Thyroid gland (tissue), 4 donors: ENCODE data around the gene ANKRD55. TPM values are rescaled to one million over a fixed set of nuclear protein-coding genes. Genes with fewer than 3 reads are reported as not detected.
"Not testable (repeated sequence)": the region's sequence is repeated elsewhere in the genome, so short reads cannot be mapped to it uniquely, and the experiment has no call there.

Experiments
- DNase-seq, 2 donors: peaks; one replicate each; pipeline ENCODE4 v3.0.0-alpha.2; 2019
- H3K27ac ChIP-seq, 3 donors: fragments of 200-600 bp; sonication (generic); 1 replicate in 2 of 3; 2 replicates in 1 of 3; pipeline ENCODE4 v1.5.1; 2016 to 2019; ENCODE audit warnings: mild to moderate bottlenecking in 1 of 3, moderate library complexity in 1 of 3
- H3K27me3 ChIP-seq: fragments of 200-600 bp; sonication (generic); one replicate; pipeline ENCODE4 v1.5.1; 2019
- H3K36me3 ChIP-seq, 2 donors: fragments of 200-600 bp; sonication (generic); one replicate each; pipeline ENCODE4 v1.5.1; 2016 to 2019
- H3K4me1 ChIP-seq, 2 donors: fragments of 200-600 bp; sonication (generic); one replicate each; pipeline ENCODE4 v1.5.1; 2017 to 2019
- H3K4me3 ChIP-seq, 3 donors: fragments of 200-600 bp; sonication (generic); replicated peaks in 1 of 3; 1 replicate in 2 of 3; 2 replicates in 1 of 3; pipeline ENCODE4 v1.5.1; 2016; ENCODE audit warnings: mild to moderate bottlenecking in 1 of 3
- H3K9me3 ChIP-seq: fragments of 200-600 bp; sonication (generic); one replicate; pipeline ENCODE4 v1.5.1; 2017
- POLR2A ChIP-seq, 2 donors: fragments of 450-650 bp; IDR thresholded peaks; one replicate each; pipeline ENCODE4 v1.6.1; 2017; ENCODE audit warnings: antibody characterized with exemption in 2 of 2, mild to moderate bottlenecking in 2 of 2, moderate library complexity in 1 of 2
- WGBS, 2 donors: methylation state at CpG; one replicate each; pipeline ENCODE4 v1.1.5; 2017; 5-methylcytosine and 5-hydroxymethylcytosine counted together
- intact Hi-C: fragments of 100-400 bp; cut with DNase I; formaldehyde crosslinking; loops from one replicate; pipeline ENCODE4 v1.15.1; 2023
- total RNA-seq, 4 donors: library from RNA; depleted of rRNA; stranded (reverse); fragments of >200 nt; gene quantifications; one replicate each; pipeline ENCODE4 v1.2.3, GENCODE V29; 2016
- TF ChIP-seq, protein P1 (sequence below), 6 experiments: fragments of 200-600 bp in 3 of 6; fragments of 450-650 bp in 3 of 6; sonication (generic) in 3 of 6; IDR thresholded peaks; one replicate each; pipeline ENCODE4 v1.5.1; 2016 to 2019; ENCODE audit warnings: antibody characterized with exemption in 6 of 6, mild to moderate bottlenecking in 2 of 6, inconsistent platforms in 1 of 6, moderate library complexity in 1 of 6

Gene ANKRD55
- total RNA-seq, 4 donors from 2014 or later, result 0.22 to 0.94 TPM; not detected in 2

DNA sequence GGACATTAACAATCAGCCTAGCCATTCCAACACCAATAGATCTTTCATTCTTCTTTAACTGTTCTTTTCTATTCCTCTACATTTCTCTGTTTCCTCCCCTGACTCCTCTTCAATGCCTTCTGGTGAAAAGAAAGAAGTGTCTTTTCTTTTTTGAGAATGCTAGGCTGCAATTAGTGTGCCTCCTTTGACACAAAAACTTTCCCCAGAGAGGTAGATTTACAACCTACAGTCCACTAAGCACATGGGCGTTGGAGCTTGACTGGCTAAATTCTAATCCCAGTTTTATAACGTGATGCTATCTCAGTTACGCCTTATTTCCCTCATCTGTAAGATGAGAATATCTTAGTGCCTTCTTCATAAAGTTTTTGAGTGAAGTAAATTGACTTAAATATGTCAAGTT is 16.9 kb upstream of the ANKRD55 start:
- intact Hi-C loops, result no loop called here
- Histone ChIP-seq H3K36me3 (no peaks in the 10 kb centered on the region), H3K4me3 (no peak overlapping the region), H3K4me1 (peaks cover 3% of the 10 kb centered on the region in 2 donors), H3K9me3 (no peaks in the 10 kb centered on the region), H3K27me3 (no peaks in the 10 kb centered on the region), H3K27ac (no peak overlapping the region)
- TF ChIP-seq, protein P1, sequence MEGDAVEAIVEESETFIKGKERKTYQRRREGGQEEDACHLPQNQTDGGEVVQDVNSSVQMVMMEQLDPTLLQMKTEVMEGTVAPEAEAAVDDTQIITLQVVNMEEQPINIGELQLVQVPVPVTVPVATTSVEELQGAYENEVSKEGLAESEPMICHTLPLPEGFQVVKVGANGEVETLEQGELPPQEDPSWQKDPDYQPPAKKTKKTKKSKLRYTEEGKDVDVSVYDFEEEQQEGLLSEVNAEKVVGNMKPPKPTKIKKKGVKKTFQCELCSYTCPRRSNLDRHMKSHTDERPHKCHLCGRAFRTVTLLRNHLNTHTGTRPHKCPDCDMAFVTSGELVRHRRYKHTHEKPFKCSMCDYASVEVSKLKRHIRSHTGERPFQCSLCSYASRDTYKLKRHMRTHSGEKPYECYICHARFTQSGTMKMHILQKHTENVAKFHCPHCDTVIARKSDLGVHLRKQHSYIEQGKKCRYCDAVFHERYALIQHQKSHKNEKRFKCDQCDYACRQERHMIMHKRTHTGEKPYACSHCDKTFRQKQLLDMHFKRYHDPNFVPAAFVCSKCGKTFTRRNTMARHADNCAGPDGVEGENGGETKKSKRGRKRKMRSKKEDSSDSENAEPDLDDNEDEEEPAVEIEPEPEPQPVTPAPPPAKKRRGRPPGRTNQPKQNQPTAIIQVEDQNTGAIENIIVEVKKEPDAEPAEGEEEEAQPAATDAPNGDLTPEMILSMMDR (IDR thresholded peaks at IDR 0.05), result no peak
- TF ChIP-seq POLR2A (IDR thresholded peaks at IDR 0.05), result no peak
- DNase-seq, result no peak
- WGBS, 2 donors, result 75 to 82% methylated on average over 3 of the region's 3 CpGs

DNA sequence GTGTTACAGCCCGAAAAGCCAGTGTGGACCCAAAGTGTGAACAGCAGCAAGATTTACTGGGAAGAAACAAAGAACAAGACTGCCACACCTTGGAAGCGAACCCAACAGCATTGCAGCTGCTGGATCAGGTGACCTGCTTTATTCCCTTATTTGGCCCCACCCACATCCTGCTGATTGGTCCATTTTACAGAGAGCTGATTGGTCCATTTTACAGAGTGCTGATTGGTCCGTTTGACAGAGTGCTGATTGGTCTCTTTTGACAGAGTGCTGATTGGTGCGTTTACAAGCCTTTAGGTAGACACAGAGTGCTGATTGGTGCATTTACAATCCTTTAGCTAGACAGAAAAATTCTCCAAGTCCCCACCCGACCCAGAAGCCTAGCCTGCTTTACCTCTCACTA is 16.0 kb upstream of the ANKRD55 start:
- intact Hi-C loops, H3K4me3 ChIP-seq, H3K4me1 ChIP-seq, H3K27ac ChIP-seq, H3K9me3 ChIP-seq, H3K27me3 ChIP-seq, H3K36me3 ChIP-seq, DNase-seq: not testable (repeated sequence)
- WGBS, 2 donors, result 89 to 93% methylated on average over 5 of the region's 5 CpGs

GRCh38 chr5:56247592-56247991 is 14.5 kb upstream of the ANKRD55 start:
- H3K27me3 ChIP-seq, result no peaks in the 10 kb centered on the region
- intact Hi-C loops, result no loop called here
- no peaks in the 10 kb centered on the region for H3K4me1 ChIP-seq
- TF ChIP-seq, protein P1 (IDR thresholded peaks at IDR 0.05), result no peak
- no peak for TF ChIP-seq POLR2A (IDR thresholded peaks at IDR 0.05)
- no peak overlapping the region for H3K27ac ChIP-seq
- no peak for DNase-seq
- H3K9me3 ChIP-seq, result no peaks in the 10 kb centered on the region
- WGBS, 2 donors, result 65 to 66% methylated on average over 3 of the region's 3 CpGs
- H3K36me3 ChIP-seq, result no peaks in the 10 kb centered on the region
- H3K4me3 ChIP-seq, result no peak overlapping the region

DNA sequence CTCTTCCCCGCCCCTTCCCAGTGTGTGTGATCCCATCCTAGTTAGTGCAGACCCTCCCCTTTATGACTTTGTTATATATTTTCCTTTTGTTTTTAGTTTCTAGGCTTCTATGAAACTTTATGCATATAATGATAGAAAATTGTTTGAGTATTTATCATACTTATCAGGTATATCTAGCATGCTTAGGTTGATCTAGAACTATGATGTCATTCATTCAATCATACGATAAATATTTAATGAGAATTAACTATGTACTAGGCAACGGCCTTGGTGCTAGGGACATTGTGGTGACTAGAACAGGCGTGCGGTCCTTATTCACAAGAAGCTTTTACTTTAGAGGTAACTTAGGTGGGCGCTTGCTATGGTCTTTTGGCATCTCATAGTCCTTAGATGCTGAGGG is 13.6 kb upstream of the ANKRD55 start:
- H3K36me3 ChIP-seq, result no peaks in the 10 kb centered on the region
- no peak for DNase-seq
- 95 to 96% methylated on average over 6 of the region's 6 CpGs for WGBS, 2 donors
- H3K27me3 ChIP-seq, result no peaks in the 10 kb centered on the region
- TF ChIP-seq POLR2A (IDR thresholded peaks at IDR 0.05), result no peak
- TF ChIP-seq, protein P1 (IDR thresholded peaks at IDR 0.05), result no peak
- no peaks in the 10 kb centered on the region for H3K4me1 ChIP-seq
- H3K9me3 ChIP-seq, result no peaks in the 10 kb centered on the region
- no peak overlapping the region for H3K27ac ChIP-seq
- H3K4me3 ChIP-seq, result no peak overlapping the region
- intact Hi-C loops, result no loop called here

GRCh38 chr5:56245481-56245880 is 12.4 kb upstream of the ANKRD55 start:
- no peak for DNase-seq
- no peak for TF ChIP-seq POLR2A (IDR thresholded peaks at IDR 0.05)
- TF ChIP-seq, protein P1 (IDR thresholded peaks at IDR 0.05), result no peak
- H3K9me3 ChIP-seq, result no peaks in the 10 kb centered on the region
- intact Hi-C loops, result no loop called here
- H3K4me1 ChIP-seq, result no peaks in the 10 kb centered on the region
- no peak overlapping the region for H3K27ac ChIP-seq
- H3K4me3 ChIP-seq, result no peak overlapping the region
- 96% methylated on average over 2 of the region's 2 CpGs for WGBS, 2 donors
- no peaks in the 10 kb centered on the region for H3K36me3 ChIP-seq
- no peaks in the 10 kb centered on the region for H3K27me3 ChIP-seq

DNA sequence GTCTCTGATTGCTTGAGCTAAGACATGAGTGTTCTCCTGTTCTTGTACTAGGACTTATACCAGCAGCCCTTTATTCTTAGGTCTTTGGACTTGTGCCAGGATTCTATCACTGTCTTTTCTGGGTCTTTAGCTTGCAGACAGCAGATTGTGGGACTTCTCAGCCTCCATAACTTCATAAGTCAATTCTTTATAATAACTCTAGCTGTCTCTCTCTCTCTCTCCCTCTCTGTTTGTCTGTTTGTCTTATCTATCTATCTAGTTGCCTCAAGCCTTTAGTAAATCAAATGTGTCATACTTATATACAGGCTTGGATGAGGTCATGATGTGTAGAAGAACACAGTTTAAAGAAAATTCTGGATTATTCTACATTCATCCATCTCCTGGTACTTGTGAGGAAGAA is 11.5 kb upstream of the ANKRD55 start:
- no peaks in the 10 kb centered on the region for H3K27me3 ChIP-seq
- DNase-seq, result no peak
- H3K4me1 ChIP-seq, result no peaks in the 10 kb centered on the region
- TF ChIP-seq POLR2A (IDR thresholded peaks at IDR 0.05), result no peak
- TF ChIP-seq, protein P1 (IDR thresholded peaks at IDR 0.05), result no peak
- intact Hi-C loops, result no loop called here
- H3K9me3 ChIP-seq, result no peaks in the 10 kb centered on the region
- H3K36me3 ChIP-seq, result no peaks in the 10 kb centered on the region
- H3K27ac ChIP-seq, result no peak overlapping the region
- no peak overlapping the region for H3K4me3 ChIP-seq

- H3K27me3 ChIP-seq, H3K4me3 ChIP-seq, intact Hi-C loops, DNase-seq, H3K36me3 ChIP-seq, H3K27ac ChIP-seq, H3K4me1 ChIP-seq, H3K9me3 ChIP-seq: not testable (repeated sequence)
- 92 to 100% methylated on average over 1 of the region's 1 CpG for WGBS, 2 donors
These were observed 9.1 kb upstream of the ANKRD55 start for GRCh38 chr5:56242271-56242670.
